ENCODE results near the gene MTERF4. TPM values are rescaled to one million over a fixed set of nuclear protein-coding genes. Genes with fewer than 3 reads are reported as not detected.
"Not testable (repeated sequence)": the region's sequence is repeated elsewhere in the genome, so short reads cannot be mapped to it uniquely, and the experiment has no call there.

Gene MTERF4
- total RNA-seq, 1 donor from 2014 or later: 57.1 TPM

GRCh38 chr2:241110607-241111439, 8.7 kb upstream of the MTERF4 start:
- no peak for DNase-seq (ENCODE audit: low spot score)

GRCh38 chr2:241110089-241110606, 8.1 kb upstream of the MTERF4 start:
- no peak for DNase-seq (ENCODE audit: low spot score)

DNA sequence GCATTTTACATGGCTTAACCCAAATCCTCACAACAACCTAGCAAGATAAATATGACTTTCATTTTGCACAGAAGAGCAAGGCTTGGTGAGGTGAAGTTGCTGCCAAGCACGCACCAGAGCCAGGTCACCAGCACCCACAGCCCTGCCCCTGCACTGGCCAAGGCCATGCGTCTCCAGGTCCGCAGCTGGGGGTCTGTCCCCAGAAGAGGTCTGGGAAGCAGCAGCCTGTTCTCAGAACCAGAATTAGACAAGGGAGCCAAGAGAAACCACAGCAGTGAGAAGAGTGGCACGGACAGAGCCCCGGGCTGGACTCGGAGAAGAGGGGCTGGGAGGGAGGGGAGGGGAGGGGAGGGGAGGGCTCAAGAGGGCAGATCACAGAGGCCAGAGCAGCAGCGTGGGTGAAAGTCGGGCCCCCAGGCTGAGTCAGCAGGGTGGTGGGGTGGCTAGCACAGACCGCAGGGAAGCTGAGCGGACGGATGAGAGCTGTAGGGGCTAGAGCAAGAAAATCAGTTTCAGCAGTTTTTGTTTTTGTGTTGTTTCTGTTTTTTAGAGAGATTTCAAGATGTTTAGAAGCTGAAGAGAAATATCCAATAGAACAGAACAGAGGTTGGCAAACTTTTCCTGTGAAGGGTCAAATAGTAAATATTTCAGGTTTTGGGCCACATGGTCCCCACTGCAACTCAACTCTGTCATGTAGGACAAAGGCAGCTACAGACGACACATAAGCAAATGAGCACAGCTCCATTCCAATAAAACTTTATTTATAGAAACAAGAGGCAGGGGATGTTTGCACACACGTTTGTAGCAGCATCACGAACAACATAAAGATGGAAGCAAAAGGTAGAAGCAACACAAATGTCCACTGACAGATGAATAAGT, 7.4 kb upstream of the MTERF4 start:
- no peak for DNase-seq (ENCODE audit: low spot score)

DNA sequence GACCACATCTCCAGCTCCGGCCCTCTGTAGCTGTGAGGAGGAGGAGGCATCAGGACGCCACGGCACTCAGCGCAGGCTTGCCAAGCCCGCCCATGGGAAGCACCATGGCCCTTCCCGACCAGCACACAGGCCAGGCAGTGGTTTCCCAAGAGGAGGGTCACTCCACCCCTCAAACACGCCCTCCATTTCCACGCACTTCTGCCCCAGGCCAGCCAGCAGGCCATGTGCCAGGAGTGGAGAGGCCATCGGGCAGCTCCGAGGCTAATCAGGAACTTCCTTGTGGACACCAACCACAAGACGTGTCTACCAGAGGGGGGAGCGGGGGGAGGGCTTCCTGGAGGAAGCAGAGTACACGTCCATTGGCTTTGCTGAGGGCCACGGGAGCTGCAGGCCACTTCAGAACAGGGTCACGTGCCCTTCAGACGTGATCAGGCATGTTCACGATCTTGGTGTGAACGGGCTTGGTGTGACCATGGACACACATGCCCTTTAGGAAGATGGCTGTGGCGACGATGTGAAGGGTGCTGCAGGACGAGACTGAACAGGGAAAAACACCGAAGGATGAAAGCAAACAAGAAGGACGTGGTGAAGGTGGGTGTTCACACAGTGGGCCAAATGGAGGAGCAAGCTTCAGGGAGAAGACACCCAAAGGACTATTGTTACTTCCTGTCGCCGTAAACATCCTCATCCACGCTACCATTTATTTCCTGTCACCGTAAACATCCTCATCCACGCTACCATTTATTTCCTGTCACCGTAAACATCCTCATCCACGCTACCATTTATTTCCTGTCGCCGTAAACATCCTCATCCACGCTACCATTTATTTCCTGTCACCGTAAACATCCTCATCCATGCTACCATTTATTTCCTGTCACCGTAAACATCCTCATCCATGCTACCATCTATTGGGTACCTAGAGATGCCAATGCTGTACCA, 6.5 kb upstream of the MTERF4 start:
- no peak for DNase-seq (ENCODE audit: low spot score)

- DNase-seq (ENCODE audit: low spot score): no peak
Measured at GRCh38 chr2:241107031-241107783, 5.1 kb upstream of the MTERF4 start.

DNA sequence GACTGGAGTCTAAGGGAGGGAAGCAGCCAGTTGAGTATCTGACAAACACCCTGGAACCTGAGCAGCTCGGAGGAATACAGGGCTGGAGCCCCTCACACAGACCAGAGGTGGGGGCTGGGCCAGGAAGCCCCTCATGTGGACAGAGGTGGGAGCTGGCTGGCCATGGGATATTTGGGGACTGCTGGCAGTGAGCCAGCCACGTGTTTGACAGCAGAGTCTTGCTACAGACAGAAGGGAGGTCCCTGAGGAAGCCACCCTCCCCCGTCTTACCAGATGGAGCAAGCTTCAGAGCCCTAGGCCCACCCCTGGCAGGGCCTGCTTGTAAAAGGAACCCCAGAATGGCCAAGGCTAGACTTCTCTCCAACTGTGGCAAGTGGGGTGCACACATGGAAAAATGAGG, 3.6 kb upstream of the MTERF4 start:
- no peak for DNase-seq (ENCODE audit: low spot score)

DNA sequence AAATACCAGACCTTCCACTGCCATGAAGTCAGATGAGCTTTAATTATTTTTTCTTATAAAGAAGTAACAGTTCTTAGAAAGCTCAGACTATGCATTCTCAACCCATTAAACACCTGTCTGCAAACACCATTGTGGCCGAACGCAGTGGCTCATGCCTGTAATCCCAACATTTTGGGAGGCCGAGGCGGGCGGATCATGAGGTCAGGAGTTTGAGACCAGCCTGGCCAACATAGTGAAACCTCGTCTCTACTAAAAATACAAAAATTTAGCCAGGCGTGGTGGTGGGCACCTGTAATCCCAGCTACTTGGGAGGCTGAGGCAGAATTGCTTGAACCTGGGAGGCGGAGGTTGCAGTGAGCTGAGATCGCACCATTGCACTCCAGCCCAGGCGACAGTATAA, 2.5 kb upstream of the MTERF4 start:
- not testable (repeated sequence) for DNase-seq (ENCODE audit: low spot score)

DNA sequence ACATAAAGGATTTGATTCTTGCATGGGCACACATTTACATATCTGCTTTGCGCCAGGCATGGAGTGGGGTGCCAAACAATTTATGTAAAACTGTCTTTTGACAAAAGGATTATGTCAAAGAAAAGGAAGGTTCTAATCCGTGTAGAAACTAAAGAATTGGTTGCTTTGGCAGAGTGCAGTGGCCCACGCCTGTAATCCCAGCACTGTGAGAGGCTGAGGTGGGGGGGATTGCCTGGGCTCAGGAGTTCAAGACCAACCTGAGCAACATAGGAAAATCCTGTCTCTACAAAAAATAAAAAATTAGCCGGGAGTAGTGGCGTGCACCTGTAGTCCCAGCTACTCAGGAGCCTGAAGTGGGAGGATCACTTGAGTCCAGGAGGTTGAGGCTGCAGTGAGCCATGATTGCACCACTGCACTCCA, 1.1 kb upstream of the MTERF4 start:
- DNase-seq (ENCODE audit: low spot score): no peak

- DNase-seq (ENCODE audit: low spot score): no peak
Measured at GRCh38 chr2:241099246-241099645, 2.8 kb downstream of the MTERF4 start.

GRCh38 chr2:241096979-241097378, 5.1 kb downstream of the MTERF4 start:
- DNase-seq (ENCODE audit: low spot score): no peak

GRCh38 chr2:241095594-241096290, 6.3 kb downstream of the MTERF4 start:
- no peak for DNase-seq (ENCODE audit: low spot score)

DNA sequence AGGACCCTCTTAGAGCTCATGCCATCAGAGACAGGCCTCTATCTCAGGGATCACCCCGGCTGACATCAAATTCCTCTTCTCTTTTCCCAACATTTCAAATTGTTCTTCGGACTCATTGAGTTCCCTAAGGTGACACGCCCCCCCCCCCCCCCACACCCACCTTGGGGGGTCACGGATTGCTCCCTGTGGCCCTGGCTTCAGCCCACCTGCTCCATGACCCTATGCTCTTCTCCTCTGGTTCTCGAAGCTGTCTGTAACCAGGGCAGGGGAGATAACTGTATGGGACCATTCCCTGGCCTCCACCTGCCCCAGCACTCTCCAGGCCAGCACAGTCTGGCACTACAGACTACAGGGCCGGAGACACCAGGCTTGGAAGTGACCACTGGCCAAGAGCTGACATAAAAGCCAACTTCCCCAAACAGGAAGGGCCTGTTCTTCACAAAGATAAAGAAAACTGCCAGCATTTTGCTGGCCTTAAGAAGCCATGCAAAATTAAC, 7.1 kb downstream of the MTERF4 start:
- no peak for DNase-seq (ENCODE audit: low spot score)

DNA sequence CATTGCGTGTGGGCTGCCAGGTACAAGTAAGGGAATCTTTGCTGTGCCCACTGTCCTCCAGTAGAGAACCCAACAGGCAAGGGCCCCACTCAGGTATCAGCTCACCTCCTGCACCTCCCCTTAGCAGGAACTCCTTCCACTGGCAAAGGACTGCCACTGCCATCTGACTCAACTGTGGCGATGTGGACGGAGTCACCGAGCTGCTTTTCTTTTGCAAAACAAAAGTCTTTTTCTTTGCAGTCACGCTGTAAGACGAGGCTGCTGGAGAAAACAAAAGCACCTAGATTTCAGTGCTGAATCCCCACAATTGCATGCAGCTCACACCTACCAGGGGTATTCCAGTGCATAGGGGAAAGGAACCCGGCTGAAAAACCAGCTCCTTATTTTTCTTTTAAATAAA, 7.9 kb downstream of the MTERF4 start:
- DNase-seq (ENCODE audit: low spot score): no peak

GRCh38 chr2:241093133-241093781, 8.8 kb downstream of the MTERF4 start:
- not testable (repeated sequence) for DNase-seq (ENCODE audit: low spot score)

DNA sequence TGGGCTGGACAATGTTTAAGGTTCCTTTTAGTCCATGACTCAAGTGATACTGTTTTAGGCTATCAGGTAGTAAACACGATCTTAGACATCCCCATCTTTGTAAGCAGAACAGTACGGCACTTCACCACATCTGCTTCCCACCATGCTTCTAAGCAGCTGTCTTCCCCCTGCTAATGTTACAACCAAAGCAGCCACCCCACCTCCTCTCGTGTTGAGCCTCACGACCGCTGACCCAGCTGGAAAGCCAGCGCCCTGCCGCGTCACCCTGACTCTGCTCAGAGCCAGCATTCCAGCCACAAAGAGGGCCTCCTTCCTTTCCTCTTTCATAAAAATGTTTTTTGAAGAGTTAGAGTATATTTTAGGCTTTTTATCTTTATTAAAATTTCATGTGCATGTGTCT, 9.4 kb downstream of the MTERF4 start:
- DNase-seq (ENCODE audit: low spot score): no peak

- no peak for DNase-seq (ENCODE audit: low spot score)
Measured at GRCh38 chr2:241091734-241092445, 10.2 kb downstream of the MTERF4 start.

DNA sequence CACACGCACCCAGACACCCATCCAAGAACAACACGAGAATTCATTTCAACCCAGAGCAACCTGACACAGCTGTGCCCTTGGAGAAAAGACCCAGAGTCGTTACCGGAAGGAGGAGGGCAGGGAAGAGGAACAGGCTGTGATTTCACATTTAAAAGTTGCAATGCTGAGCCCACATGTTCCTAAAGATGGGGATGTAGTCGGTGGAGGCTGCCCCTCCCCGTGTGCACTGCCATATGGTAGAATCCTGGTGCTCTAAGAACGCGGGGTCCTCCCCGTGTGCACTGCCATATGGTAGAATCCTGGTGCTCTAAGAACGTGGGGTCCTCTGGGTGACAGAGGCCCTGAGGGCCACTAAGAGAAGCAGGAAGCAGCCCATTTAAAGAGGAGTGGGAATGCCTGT, 10.9 kb downstream of the MTERF4 start:
- no peak for DNase-seq (ENCODE audit: low spot score)

Data from umbilical cord (tissue), 2 donors.